HL-60/S4 treated with phorbol 12-myristate 13-acetate at 8.2 ng/mL for 4 days and 3 days (cell line): ENCODE data around the gene RBM28.

Experiments used
- in situ Hi-C: fragments of 300-500 bp; cut with MboI; formaldehyde crosslinking; loops from 2 replicates; pipeline ENCODE4 v1.15.0; 2022; ENCODE audit warnings: low sequenced_read_pairs

The RBM28 gene, protein sequence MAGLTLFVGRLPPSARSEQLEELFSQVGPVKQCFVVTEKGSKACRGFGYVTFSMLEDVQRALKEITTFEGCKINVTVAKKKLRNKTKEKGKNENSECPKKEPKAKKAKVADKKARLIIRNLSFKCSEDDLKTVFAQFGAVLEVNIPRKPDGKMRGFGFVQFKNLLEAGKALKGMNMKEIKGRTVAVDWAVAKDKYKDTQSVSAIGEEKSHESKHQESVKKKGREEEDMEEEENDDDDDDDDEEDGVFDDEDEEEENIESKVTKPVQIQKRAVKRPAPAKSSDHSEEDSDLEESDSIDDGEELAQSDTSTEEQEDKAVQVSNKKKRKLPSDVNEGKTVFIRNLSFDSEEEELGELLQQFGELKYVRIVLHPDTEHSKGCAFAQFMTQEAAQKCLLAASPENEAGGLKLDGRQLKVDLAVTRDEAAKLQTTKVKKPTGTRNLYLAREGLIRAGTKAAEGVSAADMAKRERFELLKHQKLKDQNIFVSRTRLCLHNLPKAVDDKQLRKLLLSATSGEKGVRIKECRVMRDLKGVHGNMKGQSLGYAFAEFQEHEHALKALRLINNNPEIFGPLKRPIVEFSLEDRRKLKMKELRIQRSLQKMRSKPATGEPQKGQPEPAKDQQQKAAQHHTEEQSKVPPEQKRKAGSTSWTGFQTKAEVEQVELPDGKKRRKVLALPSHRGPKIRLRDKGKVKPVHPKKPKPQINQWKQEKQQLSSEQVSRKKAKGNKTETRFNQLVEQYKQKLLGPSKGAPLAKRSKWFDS

DNA sequence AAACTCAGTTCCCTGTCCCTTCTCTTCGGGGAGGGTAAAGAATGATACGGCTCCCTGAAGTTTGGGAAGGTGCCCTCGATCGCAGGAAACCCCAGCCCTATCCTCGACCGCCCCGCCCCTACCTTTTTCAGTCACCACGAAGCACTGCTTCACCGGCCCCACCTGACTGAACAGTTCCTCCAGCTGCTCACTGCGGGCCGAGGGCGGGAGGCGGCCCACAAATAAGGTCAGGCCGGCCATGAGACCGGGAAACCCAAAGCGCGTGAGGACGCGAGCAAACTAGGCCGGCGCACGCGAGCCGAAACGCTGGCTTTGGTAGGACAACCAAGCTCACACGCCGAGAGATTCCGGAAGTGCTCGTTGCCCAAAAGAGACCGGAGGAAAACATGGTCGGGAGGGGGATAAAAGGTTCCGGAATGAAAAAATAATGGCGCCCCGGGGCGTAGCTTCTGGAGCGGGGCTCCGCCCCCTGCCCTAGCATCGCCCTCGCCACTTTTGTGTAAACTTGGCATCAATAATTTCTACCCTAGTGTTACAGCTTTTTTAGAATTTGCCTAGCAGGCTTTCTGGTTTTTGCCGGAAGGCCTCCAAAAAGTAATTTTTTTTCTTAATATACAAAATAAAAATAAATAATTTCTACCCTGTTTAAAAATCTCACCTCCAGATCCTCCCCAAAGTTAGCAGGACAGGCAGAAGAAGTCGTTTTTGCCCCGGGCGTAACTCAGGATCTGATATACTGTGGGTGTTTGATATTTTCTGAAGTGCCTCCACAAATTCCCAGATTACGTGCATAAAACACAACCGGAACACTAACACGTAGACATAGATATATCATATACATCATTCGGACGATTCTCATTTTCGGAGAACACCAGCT, at the start of gene RBM28:
Gene RBM28 (minus strand): TSS at position 355 of the 877 bp plus-strand sequence. CDS start 115 bp downstream, at position 240.
- in situ Hi-C loops, result no loop called here

DNA sequence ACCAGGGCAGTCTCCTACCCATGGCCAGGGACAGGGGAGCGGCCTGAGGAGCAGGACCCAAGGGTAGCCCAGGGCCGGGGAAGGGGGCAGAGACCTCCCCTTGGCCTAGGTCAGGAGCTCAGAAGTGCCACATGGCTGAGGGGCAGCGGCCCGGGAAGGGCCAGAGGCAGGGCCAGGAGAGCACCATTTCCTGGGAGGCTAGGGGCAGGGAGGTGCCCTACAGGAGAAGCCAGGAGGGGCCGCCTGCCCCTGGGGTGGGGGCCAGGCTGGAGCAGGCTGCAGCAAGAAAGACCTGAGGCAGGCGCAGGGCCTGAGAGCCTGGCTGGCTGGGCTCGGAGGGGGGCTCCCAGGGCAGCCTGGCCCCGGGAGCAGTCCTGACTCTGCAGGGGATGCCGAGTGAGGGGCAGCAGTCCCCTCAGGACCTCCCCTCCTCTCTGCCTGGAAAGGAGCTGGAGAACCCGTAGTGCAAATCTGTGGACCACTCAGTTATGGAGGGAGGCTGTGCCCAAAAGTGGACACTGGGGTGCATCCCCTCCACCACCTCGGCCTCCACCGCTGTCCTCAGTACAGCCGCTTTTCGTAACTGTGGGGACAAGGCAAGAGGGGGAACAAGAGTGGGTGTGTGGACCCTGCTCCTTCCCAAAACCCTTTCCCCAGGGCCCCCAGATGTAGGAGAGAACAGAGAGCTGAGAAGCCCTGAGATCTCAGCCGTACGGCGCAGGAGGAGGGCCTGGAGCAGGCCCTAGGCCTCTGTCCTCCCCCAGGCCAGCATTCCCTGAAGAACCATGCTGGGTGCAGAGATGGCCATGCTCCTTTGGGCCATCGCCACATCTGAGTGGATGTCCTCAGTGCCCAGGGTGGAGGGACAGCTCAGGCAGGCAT, 49.0 kb upstream of the RBM28 start:
- in situ Hi-C loops, result no loop called here

DNA sequence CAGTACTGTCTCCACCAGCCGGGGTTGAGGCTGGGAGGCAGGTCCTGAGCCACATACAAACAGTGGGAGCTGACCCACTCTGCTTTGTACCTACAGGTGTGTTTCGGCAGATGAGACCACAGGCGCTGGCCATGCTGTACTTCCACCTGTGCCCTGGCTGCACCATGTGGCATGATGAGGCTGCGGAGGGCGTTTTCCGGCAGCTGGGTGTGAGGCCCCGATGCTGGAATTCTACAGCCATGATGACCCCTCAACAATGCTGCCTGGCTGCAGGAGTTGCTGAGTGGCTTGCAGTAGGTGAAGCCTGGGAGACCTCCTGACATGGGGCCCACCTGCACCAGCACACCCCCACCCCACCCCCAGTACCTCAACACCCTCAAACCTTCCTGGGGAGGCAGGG, 48.1 kb upstream of the RBM28 start:
- in situ Hi-C loops, result no loop called here

DNA sequence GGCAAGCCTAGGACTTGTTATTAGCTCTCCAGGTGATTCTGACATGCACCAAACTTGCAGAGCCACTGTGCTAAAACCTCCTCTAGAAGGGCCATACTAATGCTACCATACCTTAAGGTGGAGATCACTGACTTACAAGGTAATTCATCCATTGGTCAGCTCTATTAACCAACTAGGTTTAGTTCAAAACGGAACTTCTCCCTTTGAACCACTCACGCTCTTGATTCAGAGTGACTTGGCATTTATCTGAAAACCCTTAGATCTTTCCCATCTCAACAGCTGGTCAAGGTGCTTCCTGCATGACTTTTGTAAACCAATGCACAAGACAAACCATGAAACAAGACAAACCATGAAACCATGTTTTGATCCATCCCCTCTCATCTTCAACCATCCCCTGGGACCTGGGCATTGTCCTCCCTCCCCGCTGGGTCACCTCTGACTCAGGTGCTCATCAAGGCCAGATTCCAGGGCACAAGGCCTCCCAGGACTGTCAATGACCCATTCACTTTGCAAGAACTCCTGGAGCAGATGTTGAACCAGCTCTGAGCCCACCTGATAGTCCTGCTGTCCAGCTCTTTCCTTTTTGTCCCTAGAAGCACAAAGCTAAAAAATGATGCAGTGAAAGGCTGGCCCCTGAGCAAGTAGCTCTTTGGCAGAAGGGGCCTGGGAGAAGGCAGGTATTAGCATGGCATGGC, 47.3 kb upstream of the RBM28 start:
- in situ Hi-C loops, result no loop called here

DNA sequence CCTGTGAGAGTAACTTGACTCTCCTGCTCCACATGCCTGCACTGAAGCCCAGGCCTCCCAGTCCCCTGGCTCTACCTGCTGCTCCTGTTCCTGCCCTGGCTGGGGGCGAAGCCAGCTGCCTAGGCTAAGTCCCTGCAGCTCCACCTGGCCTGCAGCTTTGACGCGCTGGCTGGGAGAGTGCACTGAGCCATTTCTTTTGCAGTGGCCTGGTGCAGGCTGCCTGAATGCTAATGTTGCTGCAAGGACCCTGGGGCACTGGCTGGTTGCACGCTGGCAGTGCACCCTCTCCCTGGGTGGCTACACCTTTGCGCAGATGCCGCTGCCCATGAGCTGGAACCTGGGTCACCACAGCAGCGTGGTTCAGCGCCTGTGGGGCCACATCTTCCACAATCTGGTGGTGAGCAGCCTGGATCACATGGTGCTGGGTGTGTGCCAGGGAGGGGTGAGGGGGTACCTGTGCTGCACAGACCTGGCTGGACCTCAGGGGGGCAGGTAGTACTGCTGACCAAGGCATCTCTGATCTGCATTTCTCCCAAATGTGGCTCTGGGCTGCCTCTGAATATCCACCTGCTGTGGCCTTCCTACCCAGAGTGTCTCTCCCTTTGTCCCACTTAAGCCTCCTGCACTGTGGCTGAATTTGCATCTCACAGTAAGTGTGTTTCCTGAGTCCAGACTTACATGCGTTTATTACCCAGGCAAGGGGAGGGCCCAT, 46.1 kb upstream of the RBM28 start:
- in situ Hi-C loops, result no loop called here

DNA sequence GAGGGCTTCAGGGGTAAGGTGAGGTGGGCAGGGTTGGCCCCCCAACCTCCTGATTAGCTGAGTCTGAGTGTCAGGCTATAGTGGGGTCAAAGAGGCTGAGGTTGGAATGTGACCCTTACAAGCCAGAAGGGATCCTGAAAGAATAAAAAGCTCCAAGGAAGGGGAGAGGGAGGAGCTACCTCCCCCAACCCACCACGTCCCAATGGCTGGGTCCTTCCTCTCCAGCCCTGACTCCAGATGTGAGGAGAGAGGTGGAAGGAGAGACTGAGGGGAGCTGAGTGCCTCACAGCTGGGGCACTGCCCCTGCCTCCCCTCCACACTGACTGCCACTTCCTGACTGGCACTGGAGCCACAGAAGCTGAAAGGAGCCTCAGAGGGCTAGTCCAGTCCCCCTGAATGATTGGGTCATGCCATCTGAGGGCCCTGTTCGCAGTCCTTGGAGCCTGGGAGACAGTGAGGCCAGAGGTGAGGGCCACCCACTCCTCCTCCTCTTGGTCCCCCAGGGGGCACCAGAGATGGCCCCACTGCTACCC, 45.4 kb upstream of the RBM28 start:
- in situ Hi-C loops, result no loop called here

DNA sequence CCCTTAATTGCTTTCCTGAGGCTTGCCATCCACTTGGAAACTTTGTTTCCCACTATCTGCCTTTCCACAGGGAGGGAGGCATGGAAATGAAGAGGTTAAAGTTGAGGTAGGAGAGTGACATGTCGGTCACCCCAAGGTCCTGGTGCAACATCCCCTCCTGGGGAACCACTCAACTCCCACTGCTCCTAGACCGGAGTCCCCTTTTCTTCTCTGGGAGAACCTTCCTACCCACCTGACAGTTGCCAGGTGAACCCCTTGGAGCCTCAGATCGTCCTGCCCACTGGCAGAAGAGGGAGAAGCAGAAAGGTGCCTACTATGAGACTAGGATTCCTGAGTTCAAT, 44.4 kb upstream of the RBM28 start:
- in situ Hi-C loops, result no loop called here

DNA sequence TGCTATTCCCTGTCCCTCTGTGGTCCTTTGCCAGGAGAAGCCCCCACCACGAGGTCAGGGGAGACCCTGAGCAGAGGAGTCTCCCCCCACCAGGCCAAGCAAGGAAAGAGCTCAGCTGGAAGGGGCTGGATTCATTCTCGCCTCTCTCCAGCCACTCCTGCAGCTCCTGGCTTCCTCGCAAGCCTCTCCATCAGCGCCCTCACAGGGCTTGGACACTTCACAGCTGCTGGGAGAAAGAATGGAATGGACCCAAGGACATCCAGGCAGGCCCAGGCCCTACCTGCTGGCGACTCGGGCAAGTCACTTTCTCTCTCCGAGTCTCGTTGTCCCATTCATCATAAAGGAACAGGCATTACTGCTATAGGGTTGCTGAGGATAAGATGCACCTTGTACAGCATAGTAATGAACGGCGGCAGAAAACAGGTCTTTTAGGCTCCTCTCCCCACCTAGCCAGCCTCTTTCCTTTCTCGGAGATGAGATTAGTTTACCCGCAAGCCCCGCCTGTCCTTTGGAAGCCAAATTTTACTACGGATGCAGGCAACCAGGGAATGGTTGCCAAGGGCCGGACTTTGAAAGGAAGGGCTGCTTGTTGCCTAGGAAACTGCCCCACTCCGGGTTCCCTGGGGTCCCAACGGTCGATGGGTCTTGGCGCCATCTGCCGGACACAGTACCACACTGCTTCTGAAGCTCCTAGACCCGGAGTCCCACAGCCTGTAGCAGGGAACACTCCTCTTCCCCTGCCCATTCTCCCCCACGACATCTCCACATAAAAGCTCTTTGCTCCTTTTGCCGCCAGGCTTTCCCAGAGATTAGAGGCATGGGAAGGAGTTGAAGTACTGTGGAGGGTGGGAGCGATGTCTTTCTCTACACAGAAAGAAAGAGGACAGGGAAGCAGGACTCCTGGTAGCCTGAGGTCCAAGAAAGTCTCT, 43.8 kb upstream of the RBM28 start:
- in situ Hi-C loops, result no loop called here

DNA sequence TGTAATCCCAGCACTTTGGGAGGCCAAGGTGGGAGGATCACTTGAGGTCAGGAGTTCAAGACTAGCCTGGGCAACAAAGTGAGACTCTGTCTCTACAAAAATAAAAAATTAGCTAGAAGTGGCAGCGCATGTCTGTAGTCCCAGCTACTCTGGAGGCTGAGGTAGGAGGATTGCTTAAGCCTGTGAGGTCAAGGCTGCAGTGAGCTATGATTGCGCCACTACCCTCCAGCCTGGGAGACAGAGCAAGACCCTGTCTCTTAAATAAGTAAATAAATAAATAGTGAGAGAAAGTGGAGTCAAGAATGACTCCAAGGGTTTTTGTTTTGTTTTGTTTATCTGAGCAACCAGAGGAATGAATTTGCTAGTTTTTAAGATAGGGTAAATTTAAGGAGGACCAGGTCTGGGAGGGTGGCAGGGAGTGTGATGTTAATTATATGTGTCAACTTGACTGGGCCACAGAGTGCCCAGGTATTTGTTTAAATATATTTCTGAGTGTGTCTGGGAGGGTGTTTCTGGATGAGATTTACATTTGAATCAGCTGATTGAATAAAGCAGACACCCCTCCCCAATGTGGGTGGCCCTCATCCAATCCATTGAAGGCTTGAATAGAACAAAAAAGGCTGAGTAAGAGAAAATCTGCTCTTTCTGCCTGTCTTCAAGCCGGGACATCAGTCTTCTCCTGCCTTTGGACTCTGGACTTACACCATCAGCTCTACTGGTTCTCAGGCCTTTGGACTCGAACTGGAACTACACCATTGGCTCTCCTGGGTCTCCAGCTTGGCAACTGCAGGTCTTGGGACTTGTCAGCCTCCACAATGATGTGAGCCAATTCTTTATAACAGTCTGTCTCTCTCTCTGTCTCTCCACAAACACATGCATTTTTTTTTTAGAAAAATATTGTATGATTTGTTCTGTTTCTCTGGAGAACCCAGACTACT, 42.5 kb upstream of the RBM28 start:
- in situ Hi-C loops, result no loop called here

DNA sequence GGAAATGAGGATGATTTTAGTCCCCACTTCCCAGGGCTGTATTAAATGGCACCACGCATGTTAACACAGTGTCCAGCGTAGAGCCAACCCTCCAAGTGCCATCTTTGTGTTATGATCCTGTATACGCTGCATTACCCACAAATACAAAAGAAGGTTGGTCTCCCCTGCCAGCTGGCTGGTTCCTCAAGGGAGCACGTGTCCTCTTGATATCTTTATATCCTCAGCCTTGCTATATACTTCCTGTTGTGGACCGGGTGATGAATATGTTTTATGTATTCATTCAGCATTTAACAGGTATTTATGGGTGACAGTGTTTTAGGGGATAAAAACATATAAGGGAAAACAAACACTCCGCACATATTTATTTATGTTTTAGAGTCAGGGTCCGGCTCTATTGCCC, 41.0 kb upstream of the RBM28 start:
- in situ Hi-C loops, result no loop called here

DNA sequence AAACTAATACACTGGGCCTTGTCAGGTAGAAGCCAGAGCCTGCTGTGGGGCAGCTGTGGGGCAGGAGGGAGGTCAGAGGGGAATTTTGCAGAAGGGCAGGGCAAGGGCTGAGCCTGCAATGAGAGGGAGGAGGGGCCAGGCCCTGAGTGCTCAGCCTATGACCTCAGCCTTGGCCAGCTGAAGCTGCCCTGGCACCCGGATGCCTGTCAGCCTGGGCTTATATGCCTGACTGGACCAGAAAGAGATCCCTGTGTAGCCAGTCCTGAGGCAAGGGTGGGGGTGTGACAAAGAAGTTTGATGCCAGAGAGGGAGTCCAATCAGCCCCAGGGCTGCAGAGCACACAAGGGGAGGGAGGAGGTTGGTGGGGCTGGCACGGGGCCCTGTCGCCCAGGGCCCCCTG, 40.1 kb upstream of the RBM28 start:
- in situ Hi-C loops, result no loop called here

DNA sequence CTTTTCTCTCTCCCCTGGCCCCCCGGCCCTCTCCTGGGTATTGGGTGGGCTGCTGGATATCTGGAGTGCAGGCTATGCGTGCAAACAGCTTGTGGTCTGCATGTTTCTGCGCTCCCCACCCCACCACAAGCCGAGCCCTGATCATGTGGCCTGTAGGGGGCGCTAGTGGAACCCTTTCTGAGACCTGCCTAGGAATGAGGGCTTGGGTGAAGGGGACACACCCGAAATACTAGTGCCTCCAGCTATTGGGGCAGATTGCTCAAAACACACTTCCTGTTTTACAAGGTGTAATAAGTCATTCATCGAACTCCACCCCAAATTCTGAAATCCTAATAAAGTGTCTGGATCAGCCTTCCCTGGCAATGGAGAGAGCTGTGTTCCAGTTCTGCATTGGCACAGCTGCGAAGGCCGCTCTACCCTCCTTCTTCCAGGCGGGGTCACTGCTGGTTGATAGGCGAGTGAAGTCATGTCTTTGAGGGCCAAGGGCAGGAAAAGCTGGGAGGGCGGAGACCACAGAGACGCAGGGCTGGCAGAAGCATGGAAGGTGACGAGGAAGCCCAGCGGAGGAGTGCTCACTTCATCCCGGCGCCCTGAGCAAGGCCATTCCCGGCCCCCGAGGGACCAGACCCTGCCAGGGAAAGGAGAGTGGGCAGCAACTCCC, 37.6 kb upstream of the RBM28 start:
- in situ Hi-C loops, result no loop called here

DNA sequence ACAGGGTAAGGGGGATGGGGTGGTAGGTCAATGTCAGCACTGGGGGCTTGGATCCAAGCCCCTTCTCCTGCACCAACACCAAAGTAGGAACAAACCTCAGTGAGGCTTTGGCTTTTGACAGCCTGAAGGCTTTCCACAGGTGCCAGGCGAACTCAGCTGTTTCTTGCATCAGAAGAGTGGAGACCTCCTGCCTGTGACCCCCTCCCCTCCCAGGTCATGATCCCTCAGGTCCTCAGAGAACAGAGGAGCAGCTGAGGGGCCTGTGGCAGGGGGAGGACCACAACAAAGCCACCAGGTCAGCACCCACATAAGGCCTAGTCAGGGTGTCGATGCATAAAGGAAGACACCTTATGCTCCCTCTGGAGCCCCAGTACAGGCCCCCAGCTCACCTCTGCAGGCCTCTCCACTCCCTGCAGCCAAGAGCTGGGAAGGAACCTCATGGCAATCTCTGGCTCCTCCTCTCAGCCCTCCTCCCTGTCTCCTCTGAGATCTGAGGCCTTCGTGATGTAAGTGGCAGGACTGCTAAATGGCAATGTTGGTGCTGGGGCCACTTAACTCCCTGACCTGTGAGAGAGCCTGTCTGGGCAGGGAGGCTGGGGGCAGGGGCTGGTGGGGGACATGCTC, 36.9 kb upstream of the RBM28 start:
- in situ Hi-C loops, result no loop called here

DNA sequence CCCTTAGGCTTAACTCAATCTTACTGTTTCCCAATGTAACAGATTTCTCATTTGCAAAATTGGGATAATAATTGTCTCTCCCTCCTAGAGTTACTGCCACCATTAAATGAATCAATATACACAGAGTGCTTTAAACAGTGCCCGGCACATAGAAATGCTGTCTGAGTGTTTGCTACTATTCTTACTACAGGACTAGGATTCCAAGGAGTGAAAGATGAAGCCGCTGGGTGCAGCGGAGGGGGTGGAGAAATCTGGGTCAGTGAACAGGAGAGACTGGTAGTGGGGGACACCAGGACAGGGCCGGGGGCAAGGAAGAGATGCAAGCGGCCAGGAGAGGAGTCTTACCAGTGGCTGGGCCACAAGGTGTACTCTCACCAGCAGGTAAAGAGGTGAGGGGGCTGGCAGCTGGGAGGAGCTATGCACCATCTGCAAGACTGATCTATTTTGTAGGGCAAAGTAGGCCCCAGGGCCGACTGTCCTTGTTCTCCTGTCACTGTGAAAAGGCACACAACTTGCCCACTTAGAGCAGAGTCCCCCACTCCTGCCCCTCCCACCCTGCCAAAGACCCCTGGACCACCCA, 36.3 kb upstream of the RBM28 start:
- in situ Hi-C loops, result no loop called here

DNA sequence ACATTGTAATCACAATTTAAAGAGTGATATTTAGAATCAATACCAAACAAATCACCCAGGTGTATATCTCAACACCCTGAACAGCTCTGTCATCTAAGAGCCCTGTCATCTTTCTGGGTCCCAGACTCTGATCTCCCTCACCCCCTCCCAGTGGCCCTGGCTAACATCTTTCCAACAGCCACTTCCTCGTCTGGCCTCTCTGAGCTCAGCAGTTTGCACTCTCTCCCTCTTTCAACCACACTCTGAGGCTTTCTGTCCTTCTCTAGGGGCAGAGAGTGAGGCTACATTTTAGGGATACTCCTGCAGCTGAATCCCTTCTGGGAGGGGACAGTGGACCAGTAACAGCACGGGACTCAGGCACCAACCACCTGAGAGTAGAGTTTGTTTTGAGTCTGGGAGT, 34.9 kb upstream of the RBM28 start:
- in situ Hi-C loops, result no loop called here

DNA sequence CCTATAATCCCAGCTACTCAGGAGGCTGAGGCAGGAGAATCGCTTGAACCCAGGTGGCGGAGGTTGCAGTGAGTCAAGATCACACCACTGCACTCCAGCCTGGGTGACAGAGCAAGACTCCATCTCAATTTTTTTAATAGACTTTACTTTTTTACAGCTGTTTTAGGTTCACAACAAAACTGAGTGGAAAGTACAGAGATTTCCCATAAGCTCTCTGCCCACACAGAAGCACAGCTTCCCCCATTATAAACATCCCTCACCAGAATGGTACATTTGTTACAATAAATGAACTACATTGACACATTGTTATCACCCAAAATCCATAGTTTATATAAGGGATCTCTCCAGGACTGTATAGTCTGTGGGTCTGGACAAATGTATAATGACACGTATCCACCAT, 32.4 kb upstream of the RBM28 start:
- in situ Hi-C loops, result no loop called here
